Stimulated activated CD8-positive, alpha-beta memory T cell treated with anti-CD3 and anti-CD28 coated beads, Interleukin-12 subunit alpha, Interleukin-12 subunit beta, amount 100 ng/mL, for 24 hours (primary cell): ENCODE data around the gene OGT.
A peak's percentile ranks its signal among the peaks of the same experiment; 100 is the strongest.
"Not testable (repeated sequence)": the region's sequence is repeated elsewhere in the genome, so short reads cannot be mapped to it uniquely, and the experiment has no call there.

ENCODE experiments used
- DNase-seq: peaks from one replicate; pipeline ENCODE4 v3.0.0-alpha.2; 2020; ENCODE audit errors: extremely low read depth

OGT gene

DNA sequence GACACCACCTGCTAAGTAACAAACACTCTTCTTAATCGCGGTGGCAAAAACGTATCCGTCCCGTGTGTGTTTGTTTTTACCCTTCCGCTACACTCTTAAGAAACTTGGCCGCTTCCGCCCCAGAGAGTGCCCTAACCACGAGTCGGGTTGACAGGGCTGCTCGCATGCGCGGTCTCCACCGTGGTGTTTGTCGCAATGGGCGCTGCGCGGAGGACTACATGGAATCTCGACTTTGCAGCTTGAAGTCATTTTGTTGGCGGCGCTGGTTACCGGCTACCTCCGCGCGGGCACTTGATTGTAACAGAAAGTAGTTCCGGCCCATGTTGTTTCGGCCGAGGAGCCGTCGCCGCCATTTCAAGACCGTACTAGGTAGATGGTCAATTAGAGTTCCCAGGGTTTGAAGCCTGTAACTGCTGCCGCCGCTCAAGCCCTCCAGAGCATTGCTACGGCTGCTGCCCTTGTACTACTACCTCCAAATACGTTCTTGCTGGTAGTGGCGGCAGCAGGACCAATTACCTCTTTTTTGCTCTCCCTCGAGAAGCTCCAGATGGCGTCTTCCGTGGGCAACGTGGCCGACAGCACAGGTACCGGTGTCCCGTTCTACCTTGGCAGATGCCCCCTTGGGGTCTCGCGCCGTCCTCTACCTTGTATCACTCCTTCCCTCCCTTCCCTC is at the start of gene OGT:
TSS of gene OGT (plus strand) at position 352 of the 673 bp plus-strand sequence. CDS start at position 548, 196 bp downstream.
- peak; percentile 78 for DNase-seq

DNA sequence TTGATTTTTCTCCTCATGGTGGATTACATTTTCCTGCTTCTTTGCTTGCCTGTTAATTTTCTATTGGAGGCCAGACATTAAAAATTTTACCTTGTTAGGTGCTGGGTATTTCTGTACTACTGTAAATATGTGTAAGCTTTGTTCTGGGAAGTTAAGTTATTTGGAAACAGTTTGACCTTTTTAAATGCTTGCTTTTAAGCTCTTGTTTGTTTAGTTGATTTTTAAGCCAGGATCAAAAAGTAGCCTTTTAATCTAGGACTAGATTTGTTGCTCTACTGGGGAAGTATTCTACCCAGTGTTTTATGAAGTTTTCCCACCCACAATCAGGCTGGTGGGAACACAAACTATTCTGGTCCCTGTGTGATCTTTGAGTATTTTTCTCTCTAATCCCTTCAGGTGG is 45.1 kb upstream of the OGT start:
- DNase-seq = no peak

DNA sequence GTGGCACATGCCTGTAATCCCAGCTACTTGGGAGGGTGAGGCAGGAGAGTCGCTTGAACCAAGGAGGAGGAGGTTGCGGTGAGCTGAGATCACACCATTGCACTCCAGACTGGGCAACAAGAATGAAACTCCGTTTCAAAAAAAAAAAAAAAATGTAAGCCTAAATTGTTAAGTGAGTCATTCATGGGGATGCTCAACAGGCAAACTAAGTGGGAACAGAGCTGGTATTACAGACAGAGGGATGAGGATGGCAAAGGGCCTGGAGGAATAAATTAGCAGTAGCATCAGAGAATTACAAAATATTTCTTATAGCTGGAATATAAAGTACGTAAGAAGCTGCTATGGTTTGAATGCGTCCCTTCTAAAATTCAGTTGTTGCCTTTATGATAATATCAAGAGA is 43.4 kb upstream of the OGT start:
- no peak for DNase-seq

DNA sequence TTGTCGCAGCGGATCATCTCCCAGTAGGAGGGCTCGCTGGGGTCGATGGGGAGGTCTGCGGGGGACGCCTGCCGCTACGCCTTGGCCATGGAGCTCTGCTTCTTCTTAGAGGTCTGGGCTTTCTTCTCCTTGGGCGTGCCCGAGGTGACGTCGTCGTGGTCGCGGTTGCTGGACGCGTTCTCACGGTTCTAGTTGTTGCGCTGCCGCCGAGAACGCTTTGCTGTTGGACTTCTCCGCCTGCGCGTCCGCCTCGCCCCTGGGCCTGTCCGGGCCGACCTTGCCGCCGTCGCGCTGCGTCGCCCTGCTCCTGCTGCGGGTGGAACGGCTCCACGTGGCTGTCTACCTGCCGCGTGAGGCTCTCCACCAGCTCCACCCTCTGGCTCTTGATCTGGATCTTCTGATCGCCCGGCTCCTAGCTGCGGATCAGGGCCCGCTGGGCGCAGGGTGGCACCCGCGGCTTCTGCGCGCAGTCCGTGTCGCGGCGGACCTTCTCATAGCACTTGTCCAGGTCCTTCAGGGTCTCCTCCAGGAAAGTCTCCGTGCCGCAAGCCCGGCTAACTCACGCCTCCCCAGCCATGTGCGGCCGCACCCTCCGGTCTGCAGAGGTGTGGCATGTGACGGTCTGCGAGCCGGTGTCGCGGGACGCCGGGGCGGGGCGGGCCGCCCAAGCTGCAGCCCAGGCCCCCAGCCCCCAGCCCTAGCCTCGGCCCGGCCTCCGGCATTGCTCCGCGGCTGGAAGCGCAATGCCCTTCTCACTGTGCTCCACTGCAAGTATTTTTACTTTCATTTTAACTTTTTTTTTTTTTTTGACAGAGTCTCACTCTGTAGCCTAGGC is 40.5 kb upstream of the OGT start:
- peak; percentile 11 for DNase-seq

GRCh38 chrX:71493111-71493613 is 39.7 kb upstream of the OGT start:
- DNase-seq = no peak

- DNase-seq = not testable (repeated sequence)
These were observed 36.9 kb upstream of the OGT start for GRCh38 chrX:71495979-71496378.

DNA sequence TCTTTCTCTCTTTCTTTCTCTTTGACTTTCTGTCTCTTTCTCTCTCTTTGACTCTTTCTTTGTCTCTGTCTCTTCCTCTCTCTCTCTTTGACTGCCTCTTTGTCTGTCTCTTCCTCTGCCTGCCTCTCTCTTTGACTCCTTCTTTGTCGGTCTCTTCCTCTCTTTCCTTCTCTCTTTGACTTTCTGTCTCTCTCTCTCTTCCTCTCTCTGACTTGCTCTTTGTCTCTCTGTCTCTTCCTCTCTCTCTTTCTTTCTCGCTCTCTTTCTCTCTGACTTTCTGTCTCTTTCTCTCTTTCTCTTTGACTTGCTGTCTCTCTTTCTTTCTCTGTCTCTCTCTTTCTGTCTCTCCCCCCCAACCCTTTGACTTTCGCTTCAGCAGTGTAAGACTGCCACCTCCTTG is 36.4 kb upstream of the OGT start:
- no peak for DNase-seq

DNA sequence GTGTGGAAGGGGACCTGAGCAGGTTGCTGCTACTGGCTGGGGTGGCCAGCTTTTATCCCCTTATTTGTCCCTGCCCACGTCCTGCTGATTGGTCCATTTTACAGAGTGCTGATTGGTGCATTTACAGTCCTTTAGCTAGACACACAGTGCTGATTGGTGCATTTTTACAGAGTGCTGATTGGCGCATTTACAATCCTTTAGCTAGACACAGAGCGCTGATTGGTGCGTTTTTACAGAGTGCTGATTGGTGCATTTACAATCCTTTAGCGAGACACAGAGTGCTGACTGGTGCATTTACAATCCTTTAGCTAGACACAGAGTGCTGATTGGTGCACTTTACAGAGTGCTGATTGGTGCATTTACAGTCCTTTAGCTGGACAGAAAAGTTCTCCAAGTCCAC is 30.8 kb upstream of the OGT start:
- DNase-seq = not testable (repeated sequence)

- DNase-seq = no peak
These were observed 28.6 kb upstream of the OGT start for GRCh38 chrX:71504346-71504745.

DNA sequence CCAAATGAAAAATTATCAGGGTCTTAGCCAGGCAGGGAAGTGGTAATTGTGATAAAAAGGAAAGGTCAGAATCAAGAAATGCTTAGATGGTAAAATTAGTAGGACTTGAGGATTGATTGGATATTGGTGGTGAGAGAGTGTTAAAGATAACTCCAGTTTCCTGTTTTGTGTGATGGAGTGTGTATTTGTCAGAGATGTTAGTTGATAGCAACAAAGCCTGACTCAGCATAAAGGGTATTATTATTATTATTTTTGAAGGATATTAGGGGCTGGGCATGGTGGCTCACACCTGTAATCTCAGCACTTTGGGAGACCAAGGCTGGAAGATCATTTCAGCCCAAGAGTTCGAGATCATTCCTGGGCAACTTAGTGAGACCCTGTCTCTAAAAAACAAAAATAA is 23.6 kb upstream of the OGT start:
- no peak for DNase-seq

GRCh38 chrX:71510161-71510560 is 22.7 kb upstream of the OGT start:
- DNase-seq = no peak

- DNase-seq = not testable (repeated sequence)
These were observed 19.2 kb upstream of the OGT start for GRCh38 chrX:71513731-71514130.

DNA sequence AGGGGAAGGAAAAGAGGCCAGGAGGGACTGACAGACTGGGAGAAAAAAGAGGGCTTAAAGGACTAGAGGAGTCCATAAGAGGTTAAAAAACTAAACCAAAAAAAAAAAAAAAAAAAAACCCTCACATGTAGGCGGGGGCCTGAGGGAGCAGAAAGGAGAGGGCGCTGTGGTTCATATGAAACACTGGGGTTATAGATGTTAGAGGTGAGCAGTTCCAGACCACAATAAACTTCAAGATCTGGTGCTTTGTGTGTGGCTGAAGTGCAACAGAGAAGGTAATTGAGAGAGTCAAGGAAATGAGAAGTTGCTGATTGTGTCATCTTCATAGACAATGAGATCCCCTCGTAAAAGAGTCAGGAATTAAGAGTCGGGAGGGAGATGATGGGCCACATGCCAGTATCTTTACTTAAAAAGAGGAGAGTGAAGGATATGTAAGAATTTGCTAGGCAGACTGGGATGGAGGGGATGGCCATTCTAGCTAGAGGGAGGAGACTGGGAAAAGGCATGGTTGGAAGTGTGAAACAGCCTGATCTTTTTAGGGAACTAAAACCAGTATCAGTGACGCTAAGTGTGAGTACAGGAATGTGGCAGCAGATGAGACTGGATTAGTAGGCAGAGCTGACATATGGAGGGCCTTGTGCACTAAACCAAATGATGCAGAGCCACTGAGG is 18.4 kb upstream of the OGT start:
- no peak for DNase-seq

GRCh38 chrX:71515038-71515396 is 17.9 kb upstream of the OGT start:
- DNase-seq = no peak

DNA sequence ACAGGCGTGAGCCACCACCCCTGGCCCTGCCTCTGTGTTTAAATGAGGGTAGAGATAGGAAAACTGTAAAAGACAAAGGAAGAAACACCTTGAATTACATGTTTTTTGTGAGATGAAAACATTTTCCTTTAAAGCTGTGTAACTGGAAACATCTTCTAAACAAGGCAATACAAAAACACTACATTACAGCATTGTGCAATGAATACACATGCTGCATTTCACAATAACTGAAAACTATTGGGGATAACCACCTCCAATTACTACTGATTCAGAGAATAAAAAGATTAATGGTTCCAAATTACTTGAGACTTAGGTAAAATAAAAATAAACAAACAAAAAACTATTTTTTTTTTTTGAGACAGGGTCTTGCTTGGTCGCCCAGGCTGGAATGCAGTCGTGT is 7.6 kb upstream of the OGT start:
- no peak for DNase-seq

GRCh38 chrX:71532078-71532752 is 689 bp upstream of the OGT start:
- DNase-seq = no peak

DNA sequence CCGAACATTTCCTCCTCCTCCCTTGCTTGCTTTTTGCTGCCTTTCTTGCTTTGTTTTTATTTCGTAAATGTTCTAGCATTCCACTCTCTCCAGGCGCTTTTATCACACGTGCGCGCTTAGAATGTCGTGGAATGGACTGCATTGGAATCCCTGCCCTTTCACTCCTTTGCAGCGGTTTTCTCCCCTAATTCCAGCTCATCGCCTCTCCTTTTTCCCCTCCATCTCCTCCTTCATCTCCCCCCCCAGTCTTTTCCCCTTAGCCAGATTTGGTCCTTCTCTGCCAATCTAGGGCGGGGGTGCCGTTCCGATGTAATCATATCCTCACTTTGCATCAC is 579 bp downstream of the OGT start:
- DNase-seq = no peak

- no peak for DNase-seq
These were observed 1.1 kb downstream of the OGT start for GRCh38 chrX:71533851-71534561.

DNA sequence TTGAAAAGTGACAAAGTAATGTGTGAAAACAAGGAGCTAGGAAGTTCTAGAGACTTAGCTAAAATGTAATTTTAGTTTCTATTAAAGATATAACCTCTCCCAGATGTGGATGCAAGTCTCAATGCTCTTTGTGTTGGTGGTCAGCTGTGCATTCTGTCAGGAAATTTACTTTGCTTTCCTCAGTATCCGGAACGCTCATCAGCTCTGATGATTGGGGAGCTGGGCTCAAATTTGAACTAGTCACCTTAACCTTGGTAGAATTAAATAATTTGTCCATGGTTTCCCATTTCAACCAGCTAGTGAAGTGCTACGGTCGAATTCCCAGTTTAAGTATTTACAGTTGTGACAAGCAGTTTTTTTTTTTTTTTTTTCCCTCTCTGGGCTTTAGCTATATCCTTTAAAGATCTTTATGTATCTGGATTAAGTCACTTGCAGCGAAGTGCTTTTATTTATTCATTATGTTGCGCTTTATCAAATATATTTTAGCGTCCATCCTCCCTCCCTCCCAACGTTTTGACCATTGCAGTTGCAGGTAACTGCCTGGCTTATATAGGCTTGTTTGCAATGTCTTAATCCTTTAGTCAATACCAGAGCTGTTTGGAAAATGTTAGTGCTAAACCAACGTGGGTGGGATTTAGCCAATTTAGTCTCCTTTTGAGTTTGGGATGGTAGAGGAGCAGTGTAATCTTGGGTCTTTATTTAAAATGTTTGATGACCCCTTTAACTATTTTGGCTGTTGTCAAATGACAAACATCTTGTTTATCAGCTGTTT is 2.1 kb downstream of the OGT start:
- DNase-seq = no peak

- no peak for DNase-seq
These were observed 3.4 kb downstream of the OGT start for GRCh38 chrX:71536285-71536684.

DNA sequence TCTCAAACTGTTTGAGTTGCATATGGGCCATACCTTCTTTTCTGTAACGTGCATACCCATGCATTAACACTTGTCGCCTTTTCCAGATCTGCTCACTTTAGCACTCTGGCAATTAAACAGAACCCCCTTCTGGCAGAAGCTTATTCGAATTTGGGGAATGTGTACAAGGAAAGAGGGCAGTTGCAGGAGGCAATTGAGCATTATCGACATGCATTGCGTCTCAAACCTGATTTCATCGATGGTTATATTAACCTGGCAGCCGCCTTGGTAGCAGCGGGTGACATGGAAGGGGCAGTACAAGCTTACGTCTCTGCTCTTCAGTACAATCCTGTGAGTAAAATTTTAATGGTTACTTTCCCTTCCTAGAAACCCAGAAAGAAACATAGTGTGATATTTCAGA is 4.8 kb downstream of the OGT start:
- DNase-seq = no peak
